RPMI8226 (cell line): ENCODE data around the gene AMZ2.

Source experiments
- DNase-seq: peaks from one replicate; pipeline ENCODE4 v3.0.0-alpha.2; 2015

The AMZ2 gene

DNA sequence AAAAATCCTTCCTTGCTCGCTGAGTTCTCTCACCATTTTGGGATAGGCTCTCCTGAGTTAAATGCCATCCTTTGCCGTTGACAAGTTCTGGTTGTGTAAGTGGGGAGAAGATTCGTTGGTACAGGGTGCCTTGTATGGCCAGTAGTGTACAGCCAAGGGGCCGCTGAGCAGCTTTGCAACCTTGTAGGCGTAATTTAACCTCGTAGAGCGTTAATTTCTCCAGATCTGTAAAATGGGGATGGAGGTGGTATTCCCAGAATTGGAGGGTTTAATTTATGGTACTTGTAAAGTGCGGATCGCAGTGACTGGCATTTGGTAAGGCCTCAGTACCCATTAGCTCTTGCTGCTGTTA is 44.8 kb downstream of the AMZ2 start:
- DNase-seq, result no peak

DNA sequence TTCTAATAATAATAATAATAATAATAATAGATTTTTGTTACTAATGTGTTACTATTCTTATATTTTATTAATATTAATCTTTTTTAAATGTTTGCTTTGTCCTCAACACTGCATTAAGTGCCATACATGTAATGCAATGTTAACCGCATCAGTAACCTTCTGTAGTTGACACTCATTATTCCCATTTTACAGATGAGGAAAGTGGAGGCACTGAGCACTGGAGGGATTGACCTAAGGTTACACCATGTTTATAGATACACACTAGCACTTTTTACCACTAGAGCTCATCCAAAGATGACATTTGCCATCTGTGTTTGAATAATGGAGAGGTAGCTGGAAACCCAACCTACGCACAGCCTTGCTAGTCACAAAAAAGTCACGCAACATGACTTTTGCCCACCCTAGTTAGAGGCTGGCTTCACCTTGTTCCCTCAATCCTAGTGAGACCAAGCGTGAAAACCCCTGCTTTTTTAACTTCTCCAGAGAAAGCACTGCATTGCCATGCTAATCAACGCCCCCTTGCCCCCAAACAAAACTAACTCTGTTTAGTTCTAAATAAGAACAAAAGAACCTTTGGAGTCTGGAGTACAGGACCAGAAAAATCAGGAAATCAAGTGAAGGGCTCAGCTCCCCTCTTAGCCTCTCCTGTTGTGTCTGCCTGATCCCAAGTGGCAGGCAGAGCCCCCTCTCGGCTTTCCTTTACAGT is 45.8 kb downstream of the AMZ2 start:
- no peak for DNase-seq

DNA sequence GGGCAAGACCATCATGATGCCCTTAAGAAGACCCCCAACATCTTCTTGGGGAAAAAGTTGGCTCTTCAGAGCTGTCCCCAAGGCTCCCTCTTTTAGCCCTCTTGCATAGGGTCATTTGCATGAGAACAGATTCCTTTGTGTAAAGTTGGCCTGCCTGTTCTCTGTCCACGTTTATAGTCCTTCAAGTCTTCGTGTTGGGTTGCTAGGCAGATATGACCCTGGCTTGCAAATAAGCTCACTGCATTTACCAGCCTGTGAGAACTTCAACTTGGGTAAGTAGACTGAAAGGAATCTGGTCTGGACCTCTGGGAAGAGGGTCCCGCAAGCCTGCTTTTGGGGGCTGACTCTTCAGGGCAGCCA is 46.3 kb downstream of the AMZ2 start:
- no peak for DNase-seq

DNA sequence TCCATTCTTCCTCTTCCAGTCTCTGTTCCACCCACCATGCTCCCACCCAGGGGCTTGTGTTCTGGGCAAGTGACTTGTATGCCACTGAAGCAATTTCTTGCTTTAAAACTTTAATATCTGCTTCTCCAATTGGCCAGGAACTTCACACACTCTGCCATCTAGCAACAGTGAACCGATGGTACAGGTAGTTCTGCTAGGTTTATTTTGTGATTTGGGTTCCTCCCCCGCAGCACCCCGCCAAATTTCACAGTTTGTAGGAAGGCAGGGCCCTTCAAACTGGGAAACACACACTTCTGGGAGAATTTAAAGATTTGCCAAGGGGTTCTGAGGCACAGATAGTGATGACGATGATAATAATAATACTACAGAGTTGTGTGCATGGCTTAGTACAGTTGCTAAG is 46.8 kb downstream of the AMZ2 start:
- no peak for DNase-seq

DNA sequence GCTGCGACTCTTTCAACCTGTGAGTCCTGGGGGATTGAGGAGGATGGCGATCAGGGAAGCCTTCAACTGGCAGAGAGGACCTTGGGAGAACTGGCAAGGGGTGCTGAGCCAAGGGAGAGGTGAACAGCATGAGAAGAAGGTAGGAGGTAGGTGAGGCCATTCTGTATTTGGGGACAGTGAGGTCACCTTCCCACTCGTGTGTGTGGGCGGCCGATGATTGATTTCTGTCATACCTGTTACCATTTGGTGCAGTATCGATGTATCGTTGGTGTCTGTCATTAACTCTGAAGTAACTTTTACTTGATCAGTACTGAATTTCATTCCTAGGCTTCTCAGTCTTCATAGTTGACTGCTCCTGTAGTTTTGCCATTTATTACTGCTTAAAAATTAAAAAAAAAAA is 47.2 kb downstream of the AMZ2 start:
- no peak for DNase-seq

DNA sequence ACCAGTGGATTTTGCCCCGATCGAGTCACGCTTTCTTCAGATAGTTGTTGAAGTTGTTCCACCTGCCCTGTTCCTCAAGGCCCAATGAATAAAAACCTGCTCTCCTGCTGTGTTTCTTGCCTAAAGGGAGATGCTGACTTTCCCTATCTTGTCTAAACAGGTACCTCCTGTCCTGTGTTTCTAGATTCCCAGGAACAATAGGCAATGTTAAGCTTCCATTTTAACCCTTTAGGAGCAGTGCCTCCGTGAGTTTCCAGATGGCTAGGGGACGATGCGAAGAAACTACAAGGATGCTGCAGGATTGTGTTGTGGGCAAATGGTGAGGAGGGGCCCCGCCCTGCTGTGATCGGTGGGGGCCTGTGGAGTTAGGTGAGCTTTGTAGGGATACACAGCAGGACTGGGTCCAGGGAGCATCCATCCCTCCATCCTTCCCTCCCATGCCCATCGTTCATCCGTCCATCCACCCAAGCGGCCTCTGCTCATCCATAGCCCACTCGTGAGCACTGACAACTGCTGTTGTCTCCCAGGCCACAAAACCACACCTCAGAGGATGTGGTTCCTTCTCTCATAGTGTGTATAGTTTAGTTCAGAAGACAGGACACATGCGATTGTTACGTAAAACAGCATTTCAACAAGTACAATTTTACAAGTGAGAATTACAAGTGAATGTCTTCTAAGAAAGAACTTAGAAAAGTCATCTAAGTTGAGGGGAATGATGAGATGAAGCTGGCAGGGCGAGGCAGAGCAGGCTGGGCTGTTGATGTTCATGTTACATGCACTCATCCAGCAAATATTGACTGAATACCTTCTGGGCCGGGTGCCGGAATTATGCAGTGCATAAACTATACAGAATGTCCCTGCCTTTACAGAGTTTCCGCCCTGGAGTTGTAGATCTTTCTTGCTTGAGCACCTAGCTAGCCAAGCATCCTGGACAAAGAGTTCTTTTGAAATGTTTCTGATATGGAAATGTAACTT is 48.7 kb downstream of the AMZ2 start:
- DNase-seq, result no peak

DNA sequence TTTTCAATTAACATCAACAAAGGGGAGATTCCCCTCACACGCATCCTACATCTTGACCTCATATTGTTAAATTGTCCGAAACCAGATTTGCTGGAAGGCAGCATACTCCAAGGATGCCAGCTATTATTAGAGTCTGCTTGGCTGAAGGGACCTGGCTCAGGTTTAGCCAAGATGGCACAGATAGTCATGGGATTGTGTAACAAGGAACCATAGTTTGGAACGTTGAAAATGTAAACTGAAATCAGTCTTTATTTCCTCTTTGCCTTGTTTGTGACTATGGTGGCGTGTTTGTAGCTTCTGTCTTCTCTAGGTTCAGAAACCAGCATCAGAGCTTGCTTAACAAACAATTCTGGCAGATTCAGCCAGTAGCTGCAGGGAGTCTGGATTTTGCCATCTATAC is 49.4 kb downstream of the AMZ2 start:
- no peak for DNase-seq

DNA sequence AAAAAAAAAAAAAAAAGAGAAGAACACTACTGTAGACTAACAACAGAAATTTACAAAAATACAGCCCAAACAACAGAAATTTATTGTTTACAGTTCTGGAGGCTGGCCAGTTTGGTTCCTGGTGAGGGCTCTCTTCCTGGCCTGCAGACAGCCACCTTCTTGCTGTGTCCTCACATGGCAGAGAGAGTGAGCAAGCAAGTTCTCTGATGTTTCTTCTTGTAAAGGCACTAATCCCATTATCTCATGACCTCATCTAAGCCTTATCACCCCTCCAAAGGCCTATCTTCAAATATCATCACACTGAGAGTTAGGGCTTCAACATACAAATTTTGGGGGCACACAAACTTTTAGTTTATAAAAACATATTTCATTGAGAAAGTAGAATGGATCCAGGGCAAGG is 50.8 kb downstream of the AMZ2 start:
- no peak for DNase-seq

DNA sequence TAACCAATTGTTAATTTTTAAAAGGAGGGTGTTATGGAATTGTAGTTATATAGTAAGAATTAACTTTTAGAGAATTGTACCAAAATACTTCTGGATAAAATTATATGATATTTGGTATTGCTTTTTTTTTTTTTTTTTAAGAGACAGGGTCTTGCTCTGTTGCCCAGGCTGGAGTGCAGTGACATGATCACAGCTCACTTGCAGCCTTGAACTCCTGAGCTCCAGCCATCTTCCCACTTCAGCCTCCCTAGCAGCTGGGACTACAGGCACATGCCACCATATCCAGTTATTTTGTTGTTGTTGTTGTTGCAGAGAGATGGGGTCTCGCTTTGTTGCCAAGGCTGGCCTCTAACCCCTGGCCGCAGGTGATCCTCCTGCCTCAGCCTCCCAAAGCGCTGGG is 52.0 kb downstream of the AMZ2 start:
- DNase-seq, result no peak

DNA sequence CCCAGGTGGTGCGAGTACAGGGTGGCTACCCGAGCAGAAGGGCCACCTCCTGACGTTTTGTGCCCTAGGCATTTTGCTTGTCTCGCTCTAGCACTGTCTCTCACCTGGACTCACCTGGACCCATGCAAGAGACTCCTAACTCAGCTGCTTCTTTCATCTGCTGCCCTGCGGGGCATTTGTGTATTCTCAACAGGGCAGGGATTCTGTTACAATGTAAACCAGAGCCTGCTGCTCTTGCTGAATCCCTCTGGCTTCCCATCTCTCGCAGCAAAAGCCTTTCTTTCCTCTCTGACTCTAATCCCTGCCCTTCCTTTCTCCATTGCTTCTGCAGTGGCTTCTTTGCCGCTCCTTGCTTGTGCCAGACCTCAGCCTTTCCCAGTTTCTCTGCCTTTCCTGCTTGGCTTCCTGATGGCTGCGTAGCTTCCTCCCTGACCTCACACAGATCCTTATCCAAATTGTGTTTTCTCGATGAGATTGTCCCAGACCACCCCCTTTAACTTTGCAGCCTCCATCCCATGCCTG is 53.7 kb downstream of the AMZ2 start:
- no peak for DNase-seq

DNA sequence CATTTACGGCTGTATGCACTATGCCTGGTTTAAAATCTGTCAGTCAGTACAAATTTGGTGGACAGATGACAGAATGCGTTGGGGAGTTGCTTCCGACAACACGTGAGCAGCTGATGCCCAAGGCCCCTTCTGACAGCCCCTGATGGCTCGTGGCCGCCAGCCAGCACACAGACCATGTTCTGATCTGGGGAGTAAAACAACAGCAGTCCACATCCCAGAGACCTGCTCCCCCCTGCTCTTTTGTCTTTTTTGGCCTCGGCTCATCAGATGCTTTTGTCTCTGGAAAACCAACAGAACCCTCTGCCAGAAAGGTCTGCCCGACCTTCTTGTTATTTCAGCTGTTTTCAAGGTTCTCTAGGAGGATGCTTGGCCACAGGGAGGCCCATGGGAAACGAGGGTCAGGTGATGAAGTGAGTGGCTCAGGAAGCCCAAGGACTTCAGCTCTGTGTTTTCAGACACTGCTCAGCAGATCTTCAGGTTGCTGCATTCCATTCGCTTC is 54.3 kb downstream of the AMZ2 start:
- no peak for DNase-seq

DNA sequence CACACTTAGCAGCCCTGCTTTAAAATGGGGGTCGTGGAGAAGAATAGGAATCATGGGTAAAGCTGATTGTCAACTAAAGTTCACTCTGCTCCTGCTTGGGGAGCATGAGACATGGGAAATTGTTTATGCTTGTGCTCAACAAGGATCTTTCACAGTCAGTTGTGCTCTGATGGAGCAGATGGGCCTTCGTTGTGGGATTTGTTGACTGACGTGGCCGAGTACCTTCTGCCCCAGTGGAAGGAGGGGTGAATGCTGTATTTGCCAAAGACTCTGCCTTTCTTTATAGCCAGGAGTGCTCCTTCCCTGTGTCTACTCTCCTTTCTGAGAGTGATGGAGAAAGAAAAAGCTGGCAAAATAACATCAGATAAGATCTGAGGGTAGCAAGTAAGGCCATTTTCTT is 54.8 kb downstream of the AMZ2 start:
- DNase-seq, result no peak

DNA sequence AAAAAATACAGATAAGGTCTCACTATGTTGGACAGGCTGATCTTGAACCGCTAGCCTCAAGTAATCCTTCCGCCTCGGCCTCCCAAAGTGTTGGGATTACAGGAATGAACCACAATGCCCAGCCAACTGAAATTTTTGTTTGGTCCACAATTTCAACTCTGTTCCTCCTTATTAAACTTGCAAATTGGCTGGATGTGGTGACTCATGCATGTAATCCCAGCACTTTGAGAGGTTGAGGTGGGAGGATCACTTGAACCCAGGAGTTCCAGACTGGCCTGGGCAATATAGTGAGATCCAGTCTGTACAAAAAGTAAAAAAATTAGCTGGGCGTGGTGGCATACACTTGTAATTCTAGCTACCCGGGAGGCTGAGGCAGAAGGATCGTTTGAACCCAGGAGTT is 56.9 kb downstream of the AMZ2 start:
- no peak for DNase-seq

DNA sequence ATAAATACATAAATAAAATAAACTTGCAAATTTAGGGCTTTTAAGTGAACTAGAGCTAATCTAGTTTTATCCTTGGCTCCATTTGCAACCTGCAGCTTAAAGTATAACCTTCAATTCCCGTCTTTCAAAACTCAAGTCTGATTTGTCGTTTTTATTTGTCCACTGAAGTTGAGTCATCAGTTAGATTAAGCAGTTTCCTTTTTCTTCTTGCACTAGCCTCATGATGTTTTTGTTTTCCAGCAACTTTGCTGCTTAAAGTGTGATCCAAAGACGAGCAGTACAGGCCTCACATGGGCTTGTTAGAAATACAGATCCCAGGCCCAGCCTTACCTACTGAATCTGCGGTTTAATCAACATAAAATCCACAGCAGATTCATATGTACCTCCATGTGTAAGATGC is 57.3 kb downstream of the AMZ2 start:
- DNase-seq, result no peak
